NAMALWA (cell line): ENCODE data around the gene SPRY2.
"Not testable (repeated sequence)": the region's sequence is repeated elsewhere in the genome, so short reads cannot be mapped to it uniquely, and the experiment has no call there.

Experiments
- DNase-seq: peaks from one replicate; pipeline ENCODE4 v3.0.0-alpha.2; 2015; ENCODE audit warnings: low spot score

SPRY2 gene

GRCh38 chr13:80348750-80349149 lies 7.8 kb upstream of the SPRY2 start:
- no peak for DNase-seq

- DNase-seq: no peak
Observed at GRCh38 chr13:80348314-80348713, 7.4 kb upstream of the SPRY2 start.

- no peak for DNase-seq
Observed at GRCh38 chr13:80345771-80346510, 5.0 kb upstream of the SPRY2 start.

DNA sequence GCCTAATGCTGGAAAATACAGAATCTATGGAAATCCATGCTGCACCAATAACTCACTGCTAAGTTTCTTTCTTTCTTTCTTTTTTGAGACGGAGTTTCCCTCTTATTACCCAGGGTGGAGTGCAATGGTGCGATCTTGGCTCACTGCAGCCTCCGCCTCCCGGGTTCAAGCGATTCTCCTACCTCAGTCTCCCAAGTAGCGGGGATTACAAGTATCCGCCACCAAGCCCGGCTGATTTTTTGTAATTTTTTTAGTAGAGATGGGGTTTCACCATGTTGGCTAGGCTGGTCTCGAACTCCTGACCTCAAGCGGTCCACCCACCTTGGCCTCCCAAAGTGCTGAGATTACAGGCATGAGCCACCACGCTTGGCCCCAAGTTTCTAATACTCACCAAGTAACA lies 3.1 kb upstream of the SPRY2 start:
- not testable (repeated sequence) for DNase-seq

DNA sequence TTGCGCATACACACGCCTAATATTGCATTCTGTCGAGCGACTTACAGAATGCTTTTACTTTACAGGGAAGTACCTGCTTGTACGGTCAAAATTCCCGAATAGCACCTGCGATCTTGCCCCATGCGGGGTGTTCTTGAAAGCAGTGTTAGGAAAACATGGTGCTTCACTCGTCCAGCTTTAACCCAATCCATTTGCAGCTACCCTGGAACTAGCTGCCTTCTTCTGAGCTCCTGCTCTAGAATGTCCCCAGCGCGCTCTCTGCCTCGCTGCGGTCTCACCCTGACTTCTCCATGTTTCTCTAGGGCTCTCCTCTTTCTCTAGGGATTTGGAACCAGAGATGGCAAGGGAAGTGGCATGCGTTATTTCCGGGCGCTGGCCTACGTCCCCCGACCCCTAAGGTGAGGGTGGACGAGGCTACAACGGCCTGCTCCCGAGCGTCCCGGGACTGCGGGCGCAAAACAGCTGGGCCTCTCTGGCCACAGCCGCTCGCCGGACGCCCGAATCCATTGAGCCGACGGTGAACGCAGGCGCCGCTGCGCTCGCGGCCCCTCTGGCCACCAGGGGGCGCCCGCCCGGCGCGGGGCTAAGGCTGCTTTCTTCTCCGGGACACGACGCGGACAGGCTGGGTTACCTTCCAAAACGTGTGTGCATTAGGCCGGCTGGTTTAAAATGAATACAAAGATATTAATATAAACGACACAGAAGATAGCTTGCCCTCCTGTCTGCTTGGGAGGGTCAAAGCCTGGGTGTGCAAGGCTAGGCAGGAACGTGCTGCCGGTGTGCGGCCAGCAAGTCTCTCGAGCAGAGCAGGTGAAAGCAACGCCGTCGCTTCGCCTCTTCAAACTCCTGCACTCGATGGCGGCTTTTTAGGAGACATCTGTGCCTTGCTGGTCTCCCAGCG lies 1.8 kb upstream of the SPRY2 start:
- peak; percentile 69 for DNase-seq

DNA sequence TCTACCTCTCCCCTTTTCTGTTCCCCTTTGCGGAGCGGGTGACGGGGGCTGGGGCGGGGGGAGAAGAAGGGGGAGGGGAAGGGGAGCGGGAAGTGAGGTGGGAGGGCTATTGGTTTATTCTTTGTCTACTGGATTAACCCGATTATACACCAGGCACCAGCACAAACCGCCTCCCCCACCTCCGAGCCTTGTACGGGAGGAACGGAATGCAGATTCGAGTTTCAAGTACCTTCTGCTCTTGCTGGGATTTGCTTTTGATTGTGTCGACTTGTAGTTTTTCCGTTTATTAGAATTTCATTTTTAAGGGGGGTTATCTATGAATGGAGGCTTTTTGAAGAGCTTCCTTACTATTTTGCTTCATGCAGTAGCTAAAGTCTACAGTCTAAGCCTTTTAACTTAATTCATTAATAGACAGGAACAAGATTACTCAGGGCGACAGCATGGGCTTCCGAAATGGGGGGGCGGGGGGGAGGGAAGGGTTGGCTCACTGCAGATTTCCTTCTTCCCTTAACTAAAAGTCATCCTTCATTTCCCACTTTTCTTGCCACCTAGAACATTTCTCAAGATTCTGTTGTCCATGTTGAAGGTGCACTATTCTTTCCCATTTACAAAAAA lies 937 bp upstream of the SPRY2 start:
- no peak for DNase-seq

GRCh38 chr13:80340651-80341100 lies 250 bp downstream of the SPRY2 start:
- DNase-seq: no peak

DNA sequence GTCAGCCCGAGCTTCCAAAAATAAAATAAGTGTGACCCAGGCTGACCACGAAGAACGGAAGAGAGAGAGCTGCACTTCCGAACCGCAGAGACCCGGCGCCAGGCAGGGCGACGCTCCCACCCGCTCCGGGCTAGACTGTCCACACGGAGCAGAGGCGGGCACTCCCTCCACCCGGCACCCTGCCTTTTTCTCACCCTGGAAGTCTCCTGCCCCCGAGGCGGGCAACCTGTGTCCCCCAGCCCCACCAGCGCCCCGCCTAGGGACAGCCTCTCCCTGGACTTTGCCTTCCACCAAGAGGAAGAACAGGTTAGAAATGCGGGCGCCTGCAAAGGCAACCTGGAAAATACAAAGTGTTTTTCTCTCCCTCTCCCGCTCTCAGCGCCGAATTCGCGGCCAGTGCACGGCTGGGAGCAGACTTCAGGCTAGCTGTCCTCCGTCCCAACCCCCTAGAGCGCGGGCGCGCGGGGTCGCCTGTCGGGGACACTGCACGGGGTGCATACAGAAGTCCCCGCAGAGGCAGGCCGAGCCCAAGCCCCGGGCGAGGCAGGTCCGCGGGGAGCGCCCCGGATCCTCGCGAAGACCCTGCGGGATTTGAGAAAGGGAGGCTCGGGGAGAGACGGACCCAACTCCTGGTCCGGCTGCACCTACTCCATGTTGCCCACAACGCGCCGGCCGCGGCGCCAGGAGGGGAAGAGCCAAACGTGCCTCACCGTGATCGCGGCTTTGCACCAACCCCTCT lies 845 bp downstream of the SPRY2 start:
- no peak for DNase-seq

DNA sequence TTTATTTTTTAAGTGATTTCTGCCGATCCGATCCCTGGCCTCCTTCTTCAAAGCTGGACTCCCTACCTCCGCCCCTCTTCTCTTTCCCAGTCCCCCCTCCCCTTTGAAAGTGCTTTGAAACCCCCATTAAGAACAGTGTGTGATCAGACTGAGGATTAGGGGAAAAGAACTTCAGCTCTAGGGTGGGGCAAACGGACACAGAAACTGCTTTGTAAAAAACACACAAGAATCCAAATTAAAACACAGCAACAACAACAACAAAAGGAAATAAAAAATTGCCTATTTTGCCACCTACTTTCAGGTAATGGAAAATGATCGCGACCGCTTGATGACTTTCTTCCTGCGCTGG lies 1.4 kb downstream of the SPRY2 start:
- DNase-seq: no peak

- DNase-seq: no peak
Observed at GRCh38 chr13:80338781-80339562, 2.0 kb downstream of the SPRY2 start.

- DNase-seq: no peak
Observed at GRCh38 chr13:80337288-80338081, 3.4 kb downstream of the SPRY2 start.

DNA sequence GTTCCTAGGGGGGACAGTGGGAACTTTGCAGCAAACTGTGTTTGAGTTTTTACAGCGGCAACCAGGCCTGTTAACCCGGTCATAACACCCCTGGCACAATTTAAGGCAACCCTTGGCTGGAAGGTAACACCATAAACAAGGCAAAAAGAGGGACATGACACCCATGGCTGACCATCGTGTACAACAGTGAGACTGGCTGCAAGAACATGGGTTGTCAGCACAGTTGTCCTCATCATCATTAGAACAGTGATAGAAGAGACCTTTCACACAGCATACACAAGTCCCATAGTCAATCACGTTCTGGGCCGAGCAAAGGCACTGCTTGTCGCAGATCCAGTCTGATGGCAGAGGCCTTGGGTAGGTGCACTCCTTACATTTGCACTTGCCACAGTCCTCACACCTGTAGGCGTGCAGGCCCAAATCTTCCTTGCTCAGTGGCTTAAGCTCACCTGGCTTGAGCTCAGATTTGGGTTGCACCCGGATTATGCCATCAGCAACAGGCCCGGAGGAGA lies 4.1 kb downstream of the SPRY2 start:
- DNase-seq: no peak

GRCh38 chr13:80336370-80336769 lies 4.6 kb downstream of the SPRY2 start:
- DNase-seq: no peak

DNA sequence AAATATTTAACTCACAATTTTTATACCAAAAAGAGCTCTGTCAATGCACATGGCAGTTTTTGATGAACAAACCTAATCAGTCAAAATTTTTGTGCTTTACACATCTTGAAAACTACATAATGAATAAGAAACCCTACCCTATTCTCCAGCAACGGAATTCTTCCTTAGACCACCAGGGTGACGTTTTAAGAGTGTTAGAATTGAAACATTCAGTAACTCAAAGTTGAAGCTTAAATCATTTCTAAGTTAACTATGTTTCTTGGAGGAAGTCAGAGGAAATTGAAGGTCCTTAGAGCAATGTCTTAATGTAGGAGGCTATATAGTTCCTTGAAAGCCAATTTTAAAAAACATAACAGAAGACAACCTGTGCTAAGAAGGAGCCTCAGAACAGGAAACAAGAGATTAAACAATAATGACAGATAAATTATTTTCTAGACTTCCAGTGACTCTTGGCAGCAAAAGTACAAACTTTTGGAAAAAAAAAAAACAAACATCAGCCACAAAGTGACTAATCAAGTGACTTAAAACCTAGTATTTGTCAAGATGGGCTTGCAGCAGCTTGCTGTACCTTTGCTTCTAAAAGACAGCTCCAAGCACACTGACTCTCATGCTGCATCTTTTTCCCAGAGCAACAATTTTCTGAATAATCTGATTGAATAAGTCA lies 6.2 kb downstream of the SPRY2 start:
- DNase-seq: no peak

DNA sequence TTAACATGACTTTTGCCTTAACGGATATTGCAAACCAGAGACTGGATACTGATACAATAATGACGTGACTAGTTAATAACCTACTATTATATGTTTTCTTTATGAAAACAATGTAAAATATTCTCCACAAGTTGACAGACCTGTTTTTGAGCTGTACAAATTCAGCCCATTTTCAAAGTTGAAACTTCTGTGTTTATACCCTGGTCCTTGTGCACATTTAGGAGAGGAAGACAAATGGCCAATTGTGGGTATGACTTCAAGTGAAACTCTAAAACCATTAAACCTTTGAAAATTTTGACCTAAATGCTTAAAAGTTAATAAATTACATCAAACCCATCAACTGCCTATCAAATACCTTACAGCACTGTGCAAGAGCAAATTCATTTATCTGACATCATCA lies 8.9 kb downstream of the SPRY2 start:
- DNase-seq: no peak

DNA sequence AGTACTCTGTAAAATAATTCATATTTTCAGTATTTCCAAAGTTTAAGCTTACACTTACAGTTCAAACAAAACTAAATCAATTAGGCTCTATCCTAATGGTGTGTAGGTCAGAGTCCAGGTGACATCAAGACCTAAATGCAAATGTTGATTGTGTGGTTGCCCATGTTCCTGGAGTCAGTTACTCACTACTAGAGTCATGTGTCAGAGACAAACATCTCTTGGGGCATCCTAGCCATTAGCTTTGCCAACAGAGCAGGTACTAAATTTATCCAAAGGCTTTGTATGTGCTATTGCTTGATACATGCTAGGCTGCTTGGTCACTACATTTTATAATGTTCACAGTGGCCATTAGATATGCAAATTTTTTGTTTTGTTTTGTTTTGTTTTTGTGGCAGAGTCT lies 11.7 kb downstream of the SPRY2 start:
- DNase-seq: no peak

DNA sequence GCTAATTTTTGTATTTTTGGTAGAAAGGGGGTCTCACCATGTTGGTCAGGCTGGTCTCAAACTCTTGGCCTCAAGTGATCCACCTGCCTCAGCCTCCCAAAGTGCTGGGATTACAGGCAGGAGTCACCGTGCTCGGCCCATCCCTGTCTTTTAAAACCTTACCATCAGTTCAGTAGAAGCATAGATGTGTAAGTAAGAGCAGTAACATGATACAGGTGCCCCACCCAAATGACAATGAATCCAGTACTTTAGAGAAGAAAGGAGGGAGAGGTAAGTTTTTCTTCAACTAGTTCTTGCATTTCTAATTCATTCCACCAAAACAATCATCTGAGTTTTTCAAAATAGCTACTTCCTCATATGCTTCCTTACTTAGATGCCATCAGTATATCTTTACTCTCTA lies 21.9 kb downstream of the SPRY2 start:
- DNase-seq: no peak

- no peak for DNase-seq
Observed at GRCh38 chr13:80314711-80315653, 25.9 kb downstream of the SPRY2 start.
